Ovary (tissue), 10 donors: ENCODE measurements around the gene ATP6V0B. TPM values are rescaled to one million over a fixed set of nuclear protein-coding genes. Genes with fewer than 3 reads are reported as not detected.

Source experiments
- DNase-seq, 5 donors: peaks; one replicate each; pipeline ENCODE4 v3.0.0-alpha.2; 2019 to 2020
- H3K27ac ChIP-seq, 2 donors: fragments of 200-600 bp; one replicate each; pipeline versions ENCODE4 v1.5.1 to v1.8.0; 2019 to 2022
- H3K27me3 ChIP-seq: fragments of 200-600 bp; one replicate; pipeline ENCODE4 v1.8.0; 2022
- H3K36me3 ChIP-seq: fragments of 200-600 bp; sonication (generic); one replicate; pipeline ENCODE4 v1.5.1; 2019
- H3K4me1 ChIP-seq: one replicate; pipeline ENCODE4 v1.8.1; 2013; ENCODE audit warnings: mild to moderate bottlenecking, moderate library complexity; ENCODE audit not compliant: insufficient read depth
- H3K4me3 ChIP-seq: fragments of 200-600 bp; sonication (generic); one replicate; pipeline ENCODE4 v1.5.1; 2017
- H3K9me3 ChIP-seq, 2 donors: fragments of 200-600 bp in 1 of 2; sonication (generic) in 1 of 2; one replicate each; pipeline versions ENCODE4 v1.5.1 to v1.8.1; 2013 to 2019; ENCODE audit warnings: mild to moderate bottlenecking in 1 of 2, moderate library complexity in 1 of 2
- CTCF ChIP-seq, 3 donors: fragments of 450-650 bp in 2 of 3; fragments of 200-600 bp in 1 of 3; IDR thresholded peaks; one replicate each; pipeline versions ENCODE4 v1.5.1 to v1.8.0; 2016 to 2022; ENCODE audit warnings: antibody characterized with exemption in 3 of 3, mild to moderate bottlenecking in 1 of 3
- EP300 ChIP-seq: sonication (generic); formaldehyde crosslinking; IDR thresholded peaks from one replicate; pipeline ENCODE4 v1.6.1; 2017; ENCODE audit warnings: antibody characterized with exemption
- POLR2A ChIP-seq: fragments of 450-650 bp; IDR thresholded peaks from one replicate; pipeline ENCODE4 v1.6.1; 2017; ENCODE audit warnings: antibody characterized with exemption, mild to moderate bottlenecking, moderate library complexity
- WGBS, 3 donors: extraction: QIAGEN DNeasy Blood & Tissue Kit in 1 of 3; methylation state at CpG; one replicate each; pipeline versions ENCODE4 v1.1.5 to v1.1.7; 2013 to 2017; 5-methylcytosine and 5-hydroxymethylcytosine counted together
- intact Hi-C, 4 donors: fragments of 100-400 bp; cut with DNase I; formaldehyde crosslinking; loops; one replicate each; pipeline versions ENCODE4 v1.11.0 to v1.15.1; 2022 to 2023
- long read RNA-seq, 3 donors: library from polyadenylated mRNA in 2 of 3; unstranded in 2 of 3; transcript quantifications; one replicate each; pipeline ENCODE4 v2.0.0 and lab custom pipeline, GENCODE V29; 2021 to 2026
- polyA plus RNA-seq, 2 donors: library from polyadenylated mRNA; stranded (reverse); fragments of 200-250 nt in 1 of 2; fragments of 350-450 nt in 1 of 2; fragmentation: Illumina TruSeq in 1 of 2; extraction: RNeasy Lipid Tissue Mini Kit (QIAGEN cat#74804) in 1 of 2; gene quantifications; one replicate each; pipeline ENCODE4 v1.2.3, GENCODE V29; 2013 to 2014
- total RNA-seq, 7 donors: library from RNA; depleted of rRNA in 2 of 7; stranded (reverse); fragments of >200 nt in 2 of 7; fragmentation: NEBNext Ultra II Directional in 3 of 7; extraction: Animal tissue kit (Norgen Biotek cat#: 25700) in 3 of 7; gene quantifications; one replicate each; pipeline versions ENCODE4 v1.1.0 to v1.2.4, GENCODE V29; 2016 to 2023
- donor health status: DM: no; HTN: no; CAD: no; lungs with moderate emphysema.
- donor health status: DM: no; HTN: no; CAD: no.
- donor health status: Bipolar disorder and iron deficiency.
- donor health status: DM: yes; HTN: yes; CAD: no.
- donor health status: DM: no; HTN: no; CAD: no.
- donor health status: DM: yes; HTN: yes; CAD: no.

Gene ATP6V0B
- 100 to 1,000 TPM in 1 of 7 donors, 10 to 100 TPM in 6; 46.1 to 108 (median 66.9) TPM for total RNA-seq
- 10 to 100 TPM; 74.4 to 76.1 TPM for polyA plus RNA-seq
- long read RNA-seq, donor 1, transcript ATP6V0B-201 (7 exons, 944 nt), result minor isoform, 12 of 120 reads
- long read RNA-seq, donor 1, transcript ATP6V0B-205 (8 exons, 1,298 nt), result major isoform, 90 of 120 reads
- long read RNA-seq, donor 1, partial matches to known transcripts, result 1 of 120 reads
- long read RNA-seq, donor 1, other reads (novel, unspliced or antisense), result 13 of 120 reads
- long read RNA-seq, donor 2, transcript ATP6V0B-201 (7 exons, 944 nt), result minor isoform, 8 of 62 reads
- long read RNA-seq, donor 2, transcript ATP6V0B-205 (8 exons, 1,298 nt), result major isoform, 49 of 62 reads
- long read RNA-seq, donor 2, partial matches to known transcripts, result 0 of 62 reads
- long read RNA-seq, donor 2, other reads (novel, unspliced or antisense), result 0 of 62 reads
- long read RNA-seq, donor 3, transcript ATP6V0B-201 (7 exons, 944 nt), result minor isoform, 8 of 74 reads
- long read RNA-seq, donor 3, transcript ATP6V0B-205 (8 exons, 1,298 nt), result major isoform, 50 of 74 reads
- long read RNA-seq, donor 3, partial matches to known transcripts, result 2 of 74 reads
- long read RNA-seq, donor 3, other reads (novel, unspliced or antisense), result 9 of 74 reads

GRCh38 chr1:43974443-43975248, at the start of gene ATP6V0B:
ATP6V0B (plus strand) TSS chr1:43974960; CDS start chr1:43975041, 81 bp downstream.
- intact Hi-C loops, result no loop called here
- DNase-seq, result peak; percentile 92 to 96 (median 94)
- Histone ChIP-seq H3K27ac (peak within 1 kb of the TSS; percentile 43 to 78), H3K36me3 (no peaks in the 10 kb centered on the region), H3K27me3 (no peaks in the 10 kb centered on the region), H3K9me3 (no peaks in the 10 kb centered on the region), H3K4me3 (peak within 1 kb of the TSS; percentile 92), H3K4me1 (peaks cover 20% of the 10 kb centered on the region)
- 0 to 1% (median 0%) methylated on average over 73 to 93 of the region's 93 CpGs for WGBS, 3 donors
- TF ChIP-seq POLR2A, result peak; percentile 92
- peak in 1 of 3 donors; percentile 68 for TF ChIP-seq CTCF (IDR thresholded peaks at IDR 0.05)
- TF ChIP-seq EP300, result no peak

- DNase-seq, result no peak
- H3K27ac ChIP-seq, result no peak overlapping the region
- no peaks in the 10 kb centered on the region for H3K27me3 ChIP-seq
- no peak for TF ChIP-seq POLR2A
- no peak for TF ChIP-seq EP300
- no peak for TF ChIP-seq CTCF (IDR thresholded peaks at IDR 0.05)
- no peaks in the 10 kb centered on the region for H3K36me3 ChIP-seq
- H3K9me3 ChIP-seq, result no peaks in the 10 kb centered on the region
- intact Hi-C loops, result no loop called here
- no peaks in the 10 kb centered on the region for H3K4me1 ChIP-seq
- H3K4me3 ChIP-seq, result no peak overlapping the region
- 94 to 95% (median 95%) methylated on average over 9 of the region's 9 CpGs for WGBS, 3 donors
Observed at GRCh38 chr1:43925846-43926245, 48.9 kb upstream of the ATP6V0B start.

GRCh38 chr1:43930168-43930948, 44.4 kb upstream of the ATP6V0B start:
- TF ChIP-seq CTCF (IDR thresholded peaks at IDR 0.05), result no peak
- TF ChIP-seq POLR2A, result no peak
- TF ChIP-seq EP300, result no peak
- no peaks in the 10 kb centered on the region for H3K9me3 ChIP-seq
- intact Hi-C loops, result loop anchor here (5.0 to 10.0 kb wide), 4 partner anchors 163 to 706 kb away; partner anchors contain the start of gene PTPRF (in 1 of the 4)
- no peak for DNase-seq
- no peak overlapping the region for H3K4me3 ChIP-seq
- WGBS, 3 donors, result 93 to 97% (median 96%) methylated on average over 10 of the region's 10 CpGs
- H3K4me1 ChIP-seq, result peaks cover 4% of the 10 kb centered on the region
- no peaks in the 10 kb centered on the region for H3K27me3 ChIP-seq
- no peaks in the 10 kb centered on the region for H3K36me3 ChIP-seq
- H3K27ac ChIP-seq, result no peak overlapping the region

GRCh38 chr1:43930949-43931275, 43.8 kb upstream of the ATP6V0B start:
- DNase-seq, result no peak
- TF ChIP-seq CTCF (IDR thresholded peaks at IDR 0.05) (no peak), POLR2A (no peak), EP300 (no peak)
- 71 to 79% (median 76%) methylated on average over 4 of the region's 4 CpGs for WGBS, 3 donors
- H3K4me1 ChIP-seq, result peaks cover 4% of the 10 kb centered on the region
- intact Hi-C loops, result loop anchor here (5.0 to 10.0 kb wide), 4 partner anchors 164 to 706 kb away; partner anchors contain the start of gene PTPRF (in 1 of the 4)
- H3K36me3 ChIP-seq, result no peaks in the 10 kb centered on the region
- H3K27ac ChIP-seq, result no peak overlapping the region
- no peaks in the 10 kb centered on the region for H3K9me3 ChIP-seq
- H3K27me3 ChIP-seq, result no peaks in the 10 kb centered on the region
- H3K4me3 ChIP-seq, result no peak overlapping the region
